T-helper 1 cell treated with Interleukin-12 subunit alpha and Interleukin-12 subunit beta and Interleukin-4 antibody, amounts not matched to agents 30 μg/mL and 1 μg/mL, for 36 hours (primary cell): ENCODE results near the gene MEGF6.

Source experiments
- H3K27ac Mint-ChIP-seq: one replicate; pipeline ENCODE4 v1.8.0; 2021; ENCODE audit warnings: mild to moderate bottlenecking, mixed read lengths
- H3K27me3 Mint-ChIP-seq: one replicate; pipeline ENCODE4 v1.8.0; 2021; ENCODE audit warnings: low read depth, mixed read lengths
- H3K36me3 Mint-ChIP-seq: one replicate; pipeline ENCODE4 v1.8.0; 2021; ENCODE audit warnings: low read depth, mixed read lengths
- H3K4me1 Mint-ChIP-seq: one replicate; pipeline ENCODE4 v1.8.0; 2021; ENCODE audit warnings: low read depth, mixed read lengths
- H3K4me3 Mint-ChIP-seq: one replicate; pipeline ENCODE4 v1.8.0; 2021; ENCODE audit warnings: mild to moderate bottlenecking, moderate library complexity, mixed read lengths
- H3K9me3 Mint-ChIP-seq: one replicate; pipeline ENCODE4 v1.8.0; 2021; ENCODE audit warnings: mixed read lengths

Gene MEGF6

GRCh38 chr1:3511306-3511705 is 100.0 kb downstream of the MEGF6 start:
- Mint-ChIP-seq H3K27ac (no peak overlapping the region), H3K36me3 (no peaks in the 10 kb centered on the region), H3K9me3 (no peaks in the 10 kb centered on the region), H3K4me1 (no peaks in the 10 kb centered on the region), H3K27me3 (no peaks in the 10 kb centered on the region), H3K4me3 (no peak overlapping the region)

GRCh38 chr1:3510956-3511250 is 100.4 kb downstream of the MEGF6 start:
- Mint-ChIP-seq H3K27ac (no peak overlapping the region), H3K27me3 (no peaks in the 10 kb centered on the region), H3K4me1 (no peaks in the 10 kb centered on the region), H3K9me3 (no peaks in the 10 kb centered on the region), H3K4me3 (no peak overlapping the region), H3K36me3 (no peaks in the 10 kb centered on the region)

DNA sequence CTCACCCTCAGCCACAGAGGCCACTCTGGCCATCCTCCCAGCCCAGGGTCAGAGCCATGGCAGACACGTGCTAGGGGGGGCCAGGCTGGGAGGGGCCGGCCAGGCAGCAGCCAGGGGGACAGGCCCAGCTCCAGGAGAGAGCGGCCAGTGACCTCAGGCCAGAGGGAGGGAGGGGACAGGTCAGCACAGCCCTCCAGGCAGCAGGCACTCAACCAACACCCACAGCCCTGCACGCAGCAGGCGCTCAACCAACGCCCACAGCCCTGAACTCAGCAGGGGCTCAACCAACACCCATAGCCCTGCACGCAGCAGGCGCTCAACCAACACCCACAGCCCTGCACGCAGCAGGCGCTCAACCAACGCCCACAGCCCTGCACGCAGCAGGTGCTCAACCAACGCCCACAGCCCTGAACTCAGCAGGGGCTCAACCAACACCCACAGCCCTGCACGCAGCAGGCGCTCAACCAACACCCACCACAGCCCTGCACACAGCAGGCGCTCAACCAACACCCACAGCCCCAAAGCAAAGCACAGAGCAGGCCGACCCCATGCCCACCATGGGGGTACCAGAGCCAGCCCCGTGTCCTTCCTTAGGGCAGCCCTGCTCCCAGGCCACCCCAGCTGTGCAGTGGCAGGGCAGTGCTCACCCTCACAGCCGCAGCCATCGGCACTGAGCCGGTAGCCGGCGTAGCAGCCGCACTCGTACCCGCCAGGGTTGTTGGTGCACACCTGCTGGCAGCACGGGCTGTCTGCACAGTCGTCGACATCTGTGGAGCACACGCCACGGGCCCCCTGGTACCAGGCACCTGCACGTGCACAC is 101.0 kb downstream of the MEGF6 start:
- H3K4me1 Mint-ChIP-seq = no peaks in the 10 kb centered on the region
- no peak overlapping the region for H3K27ac Mint-ChIP-seq
- no peaks in the 10 kb centered on the region for H3K27me3 Mint-ChIP-seq
- no peaks in the 10 kb centered on the region for H3K36me3 Mint-ChIP-seq
- H3K4me3 Mint-ChIP-seq = no peak overlapping the region
- no peaks in the 10 kb centered on the region for H3K9me3 Mint-ChIP-seq

DNA sequence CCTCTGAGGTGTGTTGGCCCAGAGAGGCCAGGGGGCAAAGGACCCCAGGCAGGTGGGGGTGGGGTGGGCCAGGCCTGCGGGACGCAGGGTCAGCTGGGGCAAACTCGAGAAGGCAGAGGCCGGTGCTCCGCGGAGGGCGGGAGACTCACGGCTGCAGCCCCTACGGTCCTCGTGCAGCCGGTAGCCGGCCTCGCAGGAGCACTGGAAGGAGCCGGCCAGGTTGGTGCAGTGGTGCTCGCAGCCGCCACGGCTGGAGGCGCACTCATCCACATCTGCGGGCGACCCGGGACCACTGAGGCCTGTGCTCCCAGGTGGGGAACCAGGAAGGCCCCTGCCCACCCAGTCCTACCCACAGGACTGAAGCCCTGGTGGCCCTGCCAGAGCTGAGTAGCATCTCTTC is 101.6 kb downstream of the MEGF6 start:
- Mint-ChIP-seq H3K9me3 (no peaks in the 10 kb centered on the region), H3K27ac (no peak overlapping the region), H3K4me1 (no peaks in the 10 kb centered on the region), H3K27me3 (no peaks in the 10 kb centered on the region), H3K4me3 (no peak overlapping the region), H3K36me3 (no peaks in the 10 kb centered on the region)

- Mint-ChIP-seq H3K27me3 (no peaks in the 10 kb centered on the region), H3K27ac (no peak overlapping the region), H3K36me3 (no peaks in the 10 kb centered on the region), H3K4me1 (no peaks in the 10 kb centered on the region), H3K4me3 (no peak overlapping the region), H3K9me3 (no peaks in the 10 kb centered on the region)
Measured at GRCh38 chr1:3508757-3509415, 102.4 kb downstream of the MEGF6 start.

- no peaks in the 10 kb centered on the region for H3K9me3 Mint-ChIP-seq
Measured at GRCh38 chr1:3507636-3508275, 103.6 kb downstream of the MEGF6 start.

DNA sequence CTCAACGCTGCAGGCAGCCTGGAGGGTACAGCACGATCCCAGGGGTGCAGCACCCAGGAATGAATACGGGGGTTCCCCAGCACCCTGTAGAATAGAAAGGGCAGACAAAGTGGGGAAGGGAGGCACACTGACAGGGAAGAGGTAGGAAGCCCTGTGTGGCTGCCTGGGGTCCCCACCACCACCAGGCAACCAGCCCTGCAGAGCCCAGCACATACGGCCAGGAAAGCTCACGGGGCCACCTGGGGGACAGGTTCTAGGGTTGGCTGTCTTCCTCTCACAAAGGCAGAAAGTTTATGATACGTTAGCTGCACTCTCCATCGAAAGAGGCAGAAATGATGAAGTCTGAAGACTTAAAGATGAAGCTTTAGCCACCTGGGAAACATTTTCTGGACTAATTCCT is 104.4 kb downstream of the MEGF6 start:
- no peak overlapping the region for H3K4me3 Mint-ChIP-seq
- no peaks in the 10 kb centered on the region for H3K36me3 Mint-ChIP-seq
- no peaks in the 10 kb centered on the region for H3K9me3 Mint-ChIP-seq
- H3K27ac Mint-ChIP-seq = no peak overlapping the region
- H3K4me1 Mint-ChIP-seq = no peaks in the 10 kb centered on the region
- no peaks in the 10 kb centered on the region for H3K27me3 Mint-ChIP-seq

More at GRCh38 chr1:3507636-3508275, 103.6 kb downstream of the MEGF6 start:
- Mint-ChIP-seq H3K36me3 (no peaks in the 10 kb centered on the region), H3K27ac (no peak overlapping the region), H3K4me3 (no peak overlapping the region), H3K4me1 (no peaks in the 10 kb centered on the region), H3K27me3 (no peaks in the 10 kb centered on the region)

- Mint-ChIP-seq H3K9me3 (no peaks in the 10 kb centered on the region), H3K4me3 (no peak overlapping the region), H3K4me1 (no peaks in the 10 kb centered on the region), H3K36me3 (no peaks in the 10 kb centered on the region), H3K27me3 (no peaks in the 10 kb centered on the region), H3K27ac (no peak overlapping the region)
Measured at GRCh38 chr1:3506041-3506440, 105.3 kb downstream of the MEGF6 start.

- H3K27me3 Mint-ChIP-seq = no peaks in the 10 kb centered on the region
- H3K27ac Mint-ChIP-seq = no peak overlapping the region
- H3K4me3 Mint-ChIP-seq = no peak overlapping the region
- H3K9me3 Mint-ChIP-seq = no peaks in the 10 kb centered on the region
- H3K4me1 Mint-ChIP-seq = no peaks in the 10 kb centered on the region
- H3K36me3 Mint-ChIP-seq = no peaks in the 10 kb centered on the region
Measured at GRCh38 chr1:3505161-3505560, 106.1 kb downstream of the MEGF6 start.

- H3K27me3 Mint-ChIP-seq = no peaks in the 10 kb centered on the region
- no peaks in the 10 kb centered on the region for H3K4me1 Mint-ChIP-seq
- no peaks in the 10 kb centered on the region for H3K36me3 Mint-ChIP-seq
- no peak overlapping the region for H3K4me3 Mint-ChIP-seq
- H3K27ac Mint-ChIP-seq = no peak overlapping the region
- no peaks in the 10 kb centered on the region for H3K9me3 Mint-ChIP-seq
Measured at GRCh38 chr1:3504822-3505153, 106.5 kb downstream of the MEGF6 start.

DNA sequence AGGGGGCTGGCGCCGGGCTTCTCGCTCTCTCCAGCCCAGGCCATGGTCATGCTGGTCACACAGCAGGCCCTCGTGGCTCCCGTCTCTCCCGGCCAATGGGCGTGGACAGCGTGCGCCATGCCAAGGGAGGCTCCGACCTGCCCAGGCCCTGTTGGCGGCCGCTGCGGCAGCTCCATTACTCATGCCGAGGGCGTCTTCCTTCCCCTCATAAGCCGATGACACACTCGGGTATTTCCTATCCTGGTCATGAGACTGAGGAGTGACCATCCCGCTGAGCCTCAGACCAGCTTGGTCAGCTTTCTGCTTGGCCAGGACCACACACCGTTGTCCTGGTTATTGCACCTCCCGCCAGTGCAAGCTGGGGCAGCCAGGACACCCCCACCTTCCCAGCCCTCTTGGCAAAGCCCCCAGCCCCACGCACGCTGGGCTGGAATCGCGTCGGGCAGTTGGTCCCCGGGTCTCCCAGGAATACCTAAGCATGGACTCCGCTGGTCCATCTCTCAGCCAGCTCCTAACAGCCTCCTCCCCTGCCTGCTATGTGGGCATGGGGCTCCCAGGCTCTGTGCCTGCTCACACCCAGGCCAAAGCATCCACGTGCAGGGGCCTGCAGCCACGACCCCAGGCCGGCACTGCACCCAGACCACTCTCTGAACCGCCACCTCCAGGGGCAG is 107.0 kb downstream of the MEGF6 start:
- H3K4me1 Mint-ChIP-seq = no peaks in the 10 kb centered on the region
- H3K4me3 Mint-ChIP-seq = no peak overlapping the region
- H3K27ac Mint-ChIP-seq = no peak overlapping the region
- H3K27me3 Mint-ChIP-seq = no peaks in the 10 kb centered on the region
- H3K36me3 Mint-ChIP-seq = no peaks in the 10 kb centered on the region
- no peaks in the 10 kb centered on the region for H3K9me3 Mint-ChIP-seq

- Mint-ChIP-seq H3K4me3 (no peak overlapping the region), H3K9me3 (no peaks in the 10 kb centered on the region), H3K4me1 (no peaks in the 10 kb centered on the region), H3K27me3 (no peaks in the 10 kb centered on the region), H3K36me3 (no peaks in the 10 kb centered on the region), H3K27ac (no peak overlapping the region)
Measured at GRCh38 chr1:3503525-3503886, 107.8 kb downstream of the MEGF6 start.

- H3K4me3 Mint-ChIP-seq = no peak overlapping the region
- H3K9me3 Mint-ChIP-seq = no peaks in the 10 kb centered on the region
- H3K36me3 Mint-ChIP-seq = no peaks in the 10 kb centered on the region
- H3K4me1 Mint-ChIP-seq = no peaks in the 10 kb centered on the region
- H3K27me3 Mint-ChIP-seq = no peaks in the 10 kb centered on the region
- no peak overlapping the region for H3K27ac Mint-ChIP-seq
Measured at GRCh38 chr1:3502641-3503524, 108.4 kb downstream of the MEGF6 start.
